Measurements from ENCODE around the gene CCDC126. TPM values are rescaled to one million over a fixed set of nuclear protein-coding genes. Genes with fewer than 3 reads are reported as not detected.

Gene CCDC126
- total and polyA plus RNA-seq, 9 of the 15 experiments (the other 6 are each of a cell fraction or from before 2014, with no cell fraction given): 3.0 to 16.2 (median 5.2) TPM

GRCh38 chr7:23597094-23598091 is at the start of gene CCDC126 (continued):
- TF ChIP-seq, protein P1, sequence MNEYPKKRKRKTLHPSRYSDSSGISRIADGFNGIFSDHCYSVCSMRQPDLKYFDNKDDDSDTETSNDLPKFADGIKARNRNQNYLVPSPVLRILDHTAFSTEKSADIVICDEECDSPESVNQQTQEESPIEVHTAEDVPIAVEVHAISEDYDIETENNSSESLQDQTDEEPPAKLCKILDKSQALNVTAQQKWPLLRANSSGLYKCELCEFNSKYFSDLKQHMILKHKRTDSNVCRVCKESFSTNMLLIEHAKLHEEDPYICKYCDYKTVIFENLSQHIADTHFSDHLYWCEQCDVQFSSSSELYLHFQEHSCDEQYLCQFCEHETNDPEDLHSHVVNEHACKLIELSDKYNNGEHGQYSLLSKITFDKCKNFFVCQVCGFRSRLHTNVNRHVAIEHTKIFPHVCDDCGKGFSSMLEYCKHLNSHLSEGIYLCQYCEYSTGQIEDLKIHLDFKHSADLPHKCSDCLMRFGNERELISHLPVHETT (CRISPR knock-in tag; conservative IDR thresholded peaks at IDR 0.05 in 1 of 2, IDR thresholded peaks at IDR 0.05 in 1 of 2): 0 out of 4 replicates have a peak, but pooled peaks of 1 of the 2 experiments have one; percentile 44
- TF ChIP-seq MCM7 (IDR thresholded peaks at IDR 0.05) (no peak), ARNT (IDR thresholded peaks at IDR 0.05) (no peak), ZFX (CRISPR knock-in tag; IDR thresholded peaks at IDR 0.05) (peak; percentile 71), PHB (CRISPR knock-in tag; IDR thresholded peaks at IDR 0.05) (no peak), RBM14 (IDR thresholded peaks at IDR 0.05; ENCODE audit: borderline replicate concordance, insufficient read depth, low read depth, low read length) (no peak), ZNF778 (CRISPR knock-in tag; IDR thresholded peaks at IDR 0.05) (no peak), SAP30 (IDR thresholded peaks at IDR 0.05; ENCODE audit: borderline replicate concordance, insufficient read depth, low read depth, low read length, poor library complexity, severe bottlenecking) (no peak), MBD2 (IDR thresholded peaks at IDR 0.05; ENCODE audit: borderline replicate concordance, low read depth) (0 out of 2 replicates have a peak, but pooled peaks have one; percentile 42), L3MBTL2 (IDR thresholded peaks at IDR 0.05) (peak; percentile 100), ZNF175 (CRISPR knock-in tag; IDR thresholded peaks at IDR 0.05; ENCODE audit: low read depth) (peak; percentile 70; the same call in 1 of the 2 replicates), HCFC1 (IDR thresholded peaks at IDR 0.05; ENCODE audit: low read depth, low read length) (peak; percentile 93), PRMT5 (CRISPR knock-in tag; IDR thresholded peaks at IDR 0.05) (no peak), U2AF2 (optimal IDR thresholded peaks at IDR 0.05; ENCODE audit: low read depth, low read length) (no peak), ZBTB8A (IDR thresholded peaks at IDR 0.05; ENCODE audit: partially characterized antibody) (no peak), BACH1 (tag; IDR thresholded peaks at IDR 0.05) (no peak), SETDB1 (IDR thresholded peaks at IDR 0.05; ENCODE audit: low read length) (no peak), TAF9B (IDR thresholded peaks at IDR 0.05; ENCODE audit: partially characterized antibody) (no peak), DPF2 (IDR thresholded peaks at IDR 0.05) (no peak), MXI1 (IDR thresholded peaks at IDR 0.05; ENCODE audit: low read depth, low read length) (no peak), ARHGAP35 (IDR thresholded peaks at IDR 0.05; ENCODE audit: partially characterized antibody) (no peak), FOXJ3 (CRISPR knock-in tag; IDR thresholded peaks at IDR 0.05) (no peak), TRIM28 (IDR thresholded peaks at IDR 0.05) (0 out of 2 replicates have a peak, but pooled peaks have one; percentile 38)
- TF ChIP-seq, protein P2, sequence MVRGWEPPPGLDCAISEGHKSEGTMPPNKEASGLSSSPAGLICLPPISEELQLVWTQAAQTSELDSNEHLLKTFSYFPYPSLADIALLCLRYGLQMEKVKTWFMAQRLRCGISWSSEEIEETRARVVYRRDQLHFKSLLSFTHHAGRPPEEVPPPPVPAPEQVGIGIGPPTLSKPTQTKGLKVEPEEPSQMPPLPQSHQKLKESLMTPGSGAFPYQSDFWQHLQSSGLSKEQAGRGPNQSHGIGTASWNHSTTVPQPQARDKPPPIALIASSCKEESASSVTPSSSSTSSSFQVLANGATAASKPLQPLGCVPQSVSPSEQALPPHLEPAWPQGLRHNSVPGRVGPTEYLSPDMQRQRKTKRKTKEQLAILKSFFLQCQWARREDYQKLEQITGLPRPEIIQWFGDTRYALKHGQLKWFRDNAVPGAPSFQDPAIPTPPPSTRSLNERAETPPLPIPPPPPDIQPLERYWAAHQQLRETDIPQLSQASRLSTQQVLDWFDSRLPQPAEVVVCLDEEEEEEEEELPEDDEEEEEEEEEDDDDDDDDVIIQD (CRISPR knock-in tag; IDR thresholded peaks at IDR 0.05): no peak
- TF ChIP-seq, protein P3, sequence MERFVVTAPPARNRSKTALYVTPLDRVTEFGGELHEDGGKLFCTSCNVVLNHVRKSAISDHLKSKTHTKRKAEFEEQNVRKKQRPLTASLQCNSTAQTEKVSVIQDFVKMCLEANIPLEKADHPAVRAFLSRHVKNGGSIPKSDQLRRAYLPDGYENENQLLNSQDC (CRISPR knock-in tag; IDR thresholded peaks at IDR 0.05): no peak
